Kasumi-1 (cell line): Measurements from ENCODE around the gene TMC7.

Experiments
- DNase-seq, 2 experiments: peaks; one replicate each; lab custom pipeline; 2025; lab: John Stamatoyannopoulos, UW

TMC7 gene

DNA sequence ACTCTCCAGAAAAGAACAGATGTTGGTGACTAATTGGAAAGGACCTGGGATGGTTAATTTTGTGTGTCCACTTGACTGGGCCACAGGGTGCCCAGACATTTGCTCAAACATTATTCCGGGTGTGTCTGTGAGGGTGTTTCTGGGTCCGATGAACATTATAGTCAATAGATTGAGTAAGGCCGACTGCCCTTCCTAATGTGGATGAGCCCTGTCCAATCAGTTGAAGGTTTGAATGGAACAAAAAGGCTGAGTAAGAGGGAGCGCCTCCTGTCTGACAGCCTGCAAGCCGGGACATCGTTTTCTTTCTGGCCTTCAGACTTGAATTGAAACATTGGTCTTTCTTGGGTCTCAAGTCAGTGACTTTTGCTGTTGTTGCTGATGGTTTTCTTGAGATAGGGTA lies 107.2 kb downstream of the TMC7 start:
- no peak for DNase-seq

DNA sequence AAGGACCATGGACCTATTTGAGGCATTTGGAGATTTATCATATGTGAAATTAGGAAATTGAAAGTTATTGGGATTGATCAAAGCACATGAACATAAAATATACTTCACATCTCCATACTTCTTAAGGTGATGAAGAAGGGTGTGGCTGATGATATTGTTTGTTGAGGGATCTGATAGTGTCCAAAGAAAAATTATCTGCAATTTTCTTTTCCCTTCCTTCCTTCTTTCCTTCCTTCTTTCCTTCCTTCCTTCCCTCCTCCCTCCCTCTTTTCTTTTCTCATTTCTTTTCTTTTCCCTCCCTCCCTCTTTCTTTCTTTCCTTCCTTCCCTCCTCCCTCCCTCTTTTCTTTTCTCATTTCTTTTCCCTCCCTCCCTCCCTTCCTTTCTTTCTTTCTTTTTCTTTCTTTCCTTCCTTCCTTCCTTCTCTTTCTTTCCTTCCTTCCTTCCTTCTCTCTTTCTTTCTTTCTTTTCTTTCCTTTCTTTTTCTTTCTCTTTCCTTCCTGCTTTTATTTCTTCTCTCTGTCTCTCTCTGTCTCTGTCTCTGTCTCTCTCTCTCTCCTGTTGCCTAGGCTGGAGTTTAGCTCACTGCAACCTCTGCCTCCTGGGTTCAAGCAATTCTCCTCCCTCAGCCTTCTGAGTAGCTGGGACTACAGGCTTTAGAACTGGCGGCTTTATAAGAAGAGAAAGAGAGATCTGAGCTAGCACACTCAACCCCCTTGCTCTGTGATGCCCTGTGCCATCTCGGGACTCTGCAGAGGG lies 109.1 kb downstream of the TMC7 start:
- DNase-seq, result no peak

DNA sequence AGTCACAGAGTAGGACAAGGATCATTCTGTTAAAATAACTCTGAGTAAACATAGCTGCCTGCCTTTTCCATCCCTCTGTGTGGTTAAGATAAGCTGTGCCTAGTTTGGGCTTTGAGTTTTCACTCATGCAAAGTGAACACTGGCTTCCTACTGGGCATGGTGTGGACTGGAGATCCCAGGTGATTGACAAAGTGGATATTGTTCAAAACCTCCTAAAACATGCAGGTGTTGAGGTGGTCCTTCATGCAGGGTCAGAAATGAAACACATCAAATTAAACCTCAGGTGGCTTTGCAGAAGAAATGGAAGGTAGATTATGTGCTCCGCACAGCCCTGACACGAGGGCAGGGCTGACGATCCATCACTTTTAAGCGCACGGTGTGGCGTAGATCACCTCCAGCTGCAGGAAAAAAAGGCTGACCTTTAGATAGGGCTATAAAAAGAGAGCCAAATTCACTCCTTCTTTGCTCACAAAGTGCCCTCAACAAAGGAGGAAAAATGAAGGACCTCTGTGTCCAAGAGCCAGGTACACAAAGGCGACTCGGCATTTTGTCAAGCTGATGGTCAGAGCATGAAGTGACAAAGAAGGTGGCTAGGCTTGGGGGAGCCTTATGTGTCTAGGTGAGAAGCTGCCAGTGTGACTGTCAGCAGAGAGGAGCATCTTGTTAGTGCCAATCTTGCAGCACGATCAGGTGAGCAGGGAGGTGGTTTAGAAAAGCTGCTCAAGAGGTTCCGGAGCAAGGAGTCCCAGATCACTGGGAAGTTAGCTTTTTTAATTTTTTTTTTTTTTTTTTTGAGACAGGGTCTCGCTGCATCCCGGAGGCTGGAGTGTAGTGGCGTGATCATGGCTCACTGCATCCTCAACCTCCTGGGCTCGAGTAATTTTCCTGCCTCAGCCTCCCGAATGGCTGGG lies 110.2 kb downstream of the TMC7 start:
- DNase-seq, result no peak

DNA sequence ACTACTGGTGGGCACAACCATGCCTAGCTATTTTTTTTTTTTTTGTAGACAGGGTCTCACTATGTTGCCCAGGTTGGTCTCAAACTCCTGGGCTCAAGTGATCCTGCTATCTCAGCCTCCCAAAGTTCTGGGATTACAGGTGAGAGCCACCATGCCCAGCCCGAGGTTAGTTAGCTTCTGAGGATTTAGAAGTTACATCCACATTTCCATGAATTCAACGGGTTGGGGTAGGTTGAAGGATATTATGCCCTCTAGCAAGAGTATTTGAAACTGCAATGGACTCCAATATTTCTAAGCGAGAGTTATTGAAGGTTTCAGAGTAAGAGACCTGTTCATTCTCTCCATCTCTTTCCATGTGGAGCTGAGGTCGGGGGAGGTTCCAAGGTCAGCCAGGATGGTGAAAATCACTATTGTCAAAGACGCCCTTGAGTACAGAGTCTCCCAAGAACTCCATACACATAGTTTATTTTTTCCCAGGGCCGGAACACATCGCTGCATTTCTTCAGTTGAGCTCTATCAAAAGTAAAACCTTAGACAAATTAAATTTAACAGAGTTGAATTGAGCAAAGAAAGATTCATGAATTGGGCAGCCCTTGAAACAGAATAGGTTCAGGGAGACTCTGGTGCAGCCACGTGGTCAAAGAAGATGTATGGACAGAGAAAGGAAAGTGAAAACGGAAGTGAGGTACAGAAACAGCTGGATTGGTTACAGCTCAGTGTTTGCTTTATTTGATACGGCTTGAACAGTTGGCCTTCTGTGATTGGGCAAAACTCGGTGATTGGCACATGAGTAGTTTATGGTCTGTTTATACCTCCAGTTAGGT lies 111.0 kb downstream of the TMC7 start:
- no peak for DNase-seq

DNA sequence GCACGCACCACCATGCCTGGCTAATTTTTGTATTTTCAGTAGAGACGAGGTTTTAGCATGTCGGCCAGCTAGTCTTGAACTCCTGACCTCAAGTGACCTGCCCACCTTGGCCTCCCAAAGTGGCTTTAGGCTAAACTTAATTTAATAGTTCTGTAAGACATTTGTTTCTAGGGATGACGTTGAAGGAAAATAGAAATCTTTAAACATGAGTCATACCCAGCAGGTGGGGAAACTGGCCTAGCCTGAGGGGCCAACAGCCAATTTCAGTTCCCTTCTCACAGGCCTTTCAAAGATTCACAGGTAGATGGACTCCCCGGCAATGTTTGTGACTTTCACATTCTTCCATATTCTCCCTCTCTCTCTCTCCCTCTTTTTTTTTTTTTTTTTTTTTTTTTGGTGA lies 111.9 kb downstream of the TMC7 start:
- DNase-seq, result no peak

DNA sequence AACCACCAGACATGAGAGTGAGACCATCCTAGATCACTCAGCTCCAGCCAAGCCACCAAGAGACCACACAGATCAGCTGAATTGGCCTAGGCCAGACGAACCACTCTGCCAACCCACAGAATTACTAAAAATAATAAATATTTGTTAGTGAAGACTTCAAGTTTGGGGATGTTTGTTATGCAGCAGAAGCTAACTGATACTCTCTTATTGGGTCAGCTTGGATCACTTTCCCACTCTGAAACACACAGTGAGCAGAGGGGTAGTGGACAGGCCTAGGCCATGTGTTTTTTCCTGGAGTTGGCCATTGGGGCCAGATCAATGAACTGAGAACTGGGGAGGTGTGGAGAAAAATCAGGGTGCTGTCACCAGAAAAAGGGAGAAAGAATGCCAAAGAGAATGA lies 114.4 kb downstream of the TMC7 start:
- no peak for DNase-seq

DNA sequence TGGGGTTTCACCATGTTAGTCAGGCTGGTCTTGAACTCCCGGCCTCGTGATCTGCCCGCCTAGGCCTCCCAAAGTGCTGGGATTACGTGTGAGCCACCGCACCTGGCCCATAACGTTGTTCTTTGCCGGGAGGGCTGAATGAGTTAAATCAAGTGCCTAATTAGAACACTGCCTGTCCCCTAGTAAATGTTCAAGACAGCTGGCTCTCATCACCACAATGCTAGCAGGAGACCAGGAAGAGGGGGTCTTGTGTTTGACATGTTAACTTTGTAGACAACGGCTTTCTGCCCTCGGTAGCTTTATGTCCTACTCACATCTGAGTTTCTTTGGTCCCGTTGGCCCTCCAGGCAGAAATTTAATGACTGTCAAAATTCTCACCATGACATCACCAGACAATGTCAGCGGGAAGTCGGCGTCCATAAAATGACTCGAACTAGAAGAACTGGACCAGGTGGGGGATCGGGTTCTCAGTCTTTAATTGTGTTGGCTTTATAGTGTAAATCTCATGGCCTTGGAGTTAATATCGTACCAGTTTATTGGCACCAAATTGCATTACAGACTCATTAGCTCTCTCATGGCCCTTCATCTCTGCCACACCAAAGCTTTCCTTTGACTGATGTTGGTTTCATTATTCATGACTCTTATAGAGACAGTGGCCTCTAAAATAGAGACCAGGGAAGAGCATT lies 118.6 kb downstream of the TMC7 start:
- no peak for DNase-seq

DNA sequence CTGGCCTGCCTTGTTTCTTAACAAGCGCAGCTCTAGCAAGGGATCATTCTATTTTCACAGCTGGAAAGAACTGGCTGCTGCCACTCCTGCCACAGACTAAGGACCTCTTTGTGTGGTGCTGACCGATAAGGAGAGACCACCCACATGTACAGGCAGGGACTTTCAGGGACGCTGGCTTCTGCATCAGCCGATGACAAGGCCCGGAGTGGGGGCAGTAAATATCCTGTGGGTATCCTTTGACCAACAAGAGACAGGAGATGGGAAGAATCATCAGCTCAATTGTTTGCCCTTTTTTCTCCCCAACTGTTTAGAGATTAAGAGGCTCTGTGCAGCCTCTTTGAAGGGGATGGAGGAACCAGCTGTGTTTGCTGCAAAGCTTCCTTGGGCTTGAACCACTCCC lies 120.9 kb downstream of the TMC7 start:
- DNase-seq, result no peak

DNA sequence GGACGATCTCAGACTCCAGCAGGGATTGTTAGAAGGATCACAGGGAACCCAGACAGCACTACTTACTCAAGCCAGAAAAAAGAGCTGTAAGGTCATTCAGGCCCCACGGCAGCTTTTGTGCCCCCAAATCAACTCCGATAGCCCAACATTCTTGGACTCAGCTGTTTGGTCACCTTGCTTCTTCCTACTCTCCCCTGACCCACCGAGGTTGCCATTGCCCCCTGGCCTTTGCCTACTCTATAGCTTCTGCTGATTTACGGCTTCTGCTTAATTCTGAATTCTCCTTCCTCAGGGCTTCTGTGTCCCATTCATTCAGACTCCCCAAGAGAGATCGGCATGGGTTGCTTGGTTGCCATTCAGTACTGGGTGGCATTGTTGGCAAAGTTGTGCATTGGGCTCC lies 121.4 kb downstream of the TMC7 start:
- DNase-seq, result no peak

DNA sequence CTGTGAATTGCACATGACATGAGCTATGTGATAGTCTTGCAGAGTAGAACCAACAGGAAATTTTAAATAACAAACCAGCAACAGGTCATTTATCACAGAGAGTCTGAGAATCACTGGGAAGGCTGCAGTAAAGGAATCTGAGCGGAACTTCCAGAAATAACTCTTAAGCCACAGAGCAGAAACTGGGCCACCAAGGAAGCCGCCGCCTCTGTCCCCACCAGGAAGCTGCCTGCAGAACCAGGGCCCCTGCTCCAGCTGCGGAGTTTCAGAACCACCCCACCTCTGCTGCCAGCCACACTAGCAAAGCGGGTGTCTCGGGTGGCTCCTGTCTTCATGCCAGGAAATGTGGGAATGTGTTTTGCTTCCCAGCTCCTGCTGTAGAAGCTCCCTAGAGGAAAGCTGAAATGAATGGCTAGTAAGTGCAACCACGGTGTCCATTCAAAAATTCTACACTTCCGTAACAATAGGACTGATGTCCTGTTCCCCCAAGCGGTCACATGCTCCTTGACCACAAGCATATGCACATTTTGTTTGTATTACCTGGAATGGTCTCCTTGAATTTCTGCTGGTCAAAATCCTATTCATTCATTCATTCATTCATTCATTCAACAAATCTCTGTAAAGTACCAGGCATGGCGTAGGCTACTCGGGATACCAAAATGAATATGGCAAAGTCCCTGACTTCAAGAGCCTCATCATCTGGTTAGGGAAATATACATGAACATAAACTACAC lies 122.3 kb downstream of the TMC7 start:
- DNase-seq, result no peak

DNA sequence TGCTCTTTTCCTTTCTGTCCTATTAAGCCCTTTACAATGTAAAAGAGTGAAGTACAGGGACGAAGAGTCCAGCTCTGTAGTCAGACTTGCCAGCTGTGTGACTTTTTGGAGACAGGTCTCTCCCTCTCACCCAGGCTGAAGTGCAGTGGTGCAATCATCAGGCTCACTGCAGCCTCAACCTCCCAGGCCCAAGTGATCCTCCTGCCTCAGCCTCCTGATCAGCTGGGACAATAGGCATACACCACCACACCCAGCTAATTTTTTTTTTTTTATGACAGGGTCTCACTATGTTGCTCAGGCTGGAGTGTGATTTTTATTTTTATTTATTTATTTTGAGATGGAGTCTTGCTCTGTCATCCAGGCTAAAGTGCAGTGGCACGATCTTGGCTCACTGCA lies 122.9 kb downstream of the TMC7 start:
- DNase-seq, result no peak

DNA sequence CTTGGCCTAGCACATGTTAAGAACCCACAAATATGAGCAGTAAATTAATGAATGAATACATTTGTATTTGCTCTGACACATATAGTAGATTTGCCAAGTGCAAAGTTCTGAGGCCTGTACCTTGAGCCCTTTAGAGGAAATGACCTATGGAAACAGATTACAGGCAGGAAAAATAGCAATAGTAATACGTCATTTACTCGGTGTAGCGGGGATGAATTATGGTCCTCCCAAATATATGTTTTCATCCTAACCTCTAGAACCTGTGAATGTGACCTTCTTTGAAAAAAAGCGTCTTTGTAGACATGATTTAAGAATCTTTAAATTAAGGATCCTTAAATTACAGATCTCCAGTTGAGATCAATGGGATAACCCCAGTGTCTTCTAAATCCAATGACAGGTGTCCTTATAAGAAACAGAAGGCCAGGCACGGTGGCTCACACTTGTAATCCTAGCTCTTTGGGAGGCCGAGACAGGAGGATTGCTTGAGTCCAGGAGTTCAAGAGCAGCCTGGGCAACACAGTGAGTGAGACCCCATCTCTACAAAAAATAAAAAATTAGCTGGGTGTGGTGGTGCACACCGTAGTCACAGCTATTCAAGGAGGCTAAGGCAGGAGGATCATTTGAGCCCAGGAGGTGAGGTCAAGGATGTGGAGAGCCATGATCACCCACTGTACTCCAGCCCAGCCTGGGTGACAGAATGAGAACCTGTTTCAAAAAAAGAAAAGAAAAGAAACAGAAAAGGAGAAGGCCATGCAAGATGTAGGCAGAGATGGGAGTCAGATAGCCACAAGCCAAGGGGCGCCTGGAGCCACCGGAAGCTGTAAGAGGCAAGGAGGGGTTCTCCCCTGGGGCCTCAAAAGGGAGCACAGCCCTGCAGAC lies 124.9 kb downstream of the TMC7 start:
- no peak for DNase-seq

DNA sequence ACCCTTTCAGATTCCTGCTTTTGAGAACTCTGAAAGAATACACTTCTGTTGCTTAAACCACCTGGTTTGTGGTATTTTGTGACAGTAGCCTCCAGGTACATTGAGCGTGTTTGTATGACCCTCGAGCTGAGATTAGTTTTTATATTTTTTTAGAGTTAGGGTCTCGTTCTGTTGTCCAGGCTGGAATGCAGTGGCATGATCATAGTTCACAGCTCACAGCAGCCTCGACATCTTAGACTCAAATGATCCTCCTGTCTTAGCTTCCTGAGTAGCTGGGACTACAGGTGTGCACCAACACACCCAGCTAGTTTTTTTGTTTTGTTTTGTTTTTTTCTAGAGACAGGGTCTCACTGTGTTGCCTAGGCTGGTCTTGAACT lies 125.5 kb downstream of the TMC7 start:
- no peak for DNase-seq

DNA sequence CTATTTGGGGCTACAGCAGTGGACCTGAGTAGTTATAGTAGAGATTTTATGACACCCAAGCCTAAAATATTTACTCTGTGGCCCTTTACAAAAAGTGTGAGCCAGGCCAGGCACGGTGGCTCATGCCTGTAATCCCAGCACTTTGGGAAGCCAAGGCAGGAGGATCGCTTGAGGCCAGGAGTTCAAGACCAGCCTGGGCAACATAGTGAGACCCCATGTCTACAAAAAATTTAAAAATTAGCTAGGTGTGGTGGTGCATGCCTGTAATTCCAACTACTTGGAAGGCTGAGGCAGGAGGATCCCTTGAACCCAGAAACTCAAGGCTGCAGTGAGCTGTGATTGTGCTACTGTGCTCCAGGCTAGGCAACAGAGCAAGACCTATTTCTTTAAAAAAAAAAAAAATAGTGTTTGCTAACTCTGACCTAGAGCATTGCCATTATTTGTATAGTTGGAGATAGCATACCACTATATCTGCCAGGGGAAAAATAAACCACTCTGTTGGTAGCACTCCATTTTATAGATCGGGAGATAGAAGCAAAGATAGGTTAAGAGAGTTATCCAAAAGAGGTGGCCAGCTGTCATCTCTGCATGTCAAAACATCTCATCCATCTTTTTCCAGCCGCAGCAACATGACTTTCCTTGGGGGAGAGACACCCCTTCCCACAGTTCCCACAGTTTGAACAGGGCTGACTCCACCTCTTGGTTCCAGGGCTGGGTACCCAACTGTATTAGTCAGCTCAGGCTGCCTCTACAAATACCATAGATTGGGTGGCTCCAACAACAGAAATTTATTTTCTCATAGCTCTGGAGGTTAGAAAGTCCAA lies 127.0 kb downstream of the TMC7 start:
- no peak for DNase-seq

DNA sequence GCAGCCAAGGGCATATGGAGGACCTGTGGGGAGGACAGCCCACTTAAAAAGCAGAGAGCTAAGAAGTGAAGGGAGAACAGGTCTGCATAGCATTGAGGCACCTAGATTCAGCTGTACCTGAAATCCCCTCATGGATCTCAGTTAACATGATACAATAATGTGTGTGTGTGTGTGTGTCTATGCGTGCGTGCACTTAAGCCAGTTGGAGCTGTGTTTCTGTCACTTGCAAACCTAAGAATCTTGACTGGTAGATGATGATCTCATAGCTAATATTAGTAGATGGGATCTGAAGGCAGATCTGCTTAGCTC lies 128.3 kb downstream of the TMC7 start:
- no peak for DNase-seq
